Fibroblast of mammary gland (primary cell): Measurements from ENCODE around the gene PHF21A.
A peak's percentile ranks its signal among the peaks of the same experiment; 100 is the strongest.

ENCODE experiments used
- DNase-seq: peaks from one replicate; pipeline ENCODE4 v3.0.0-alpha.2; 2010; ENCODE audit warnings: low read depth
- H3K4me3 ChIP-seq: 2 replicates; pipeline ENCODE4 v1.5.1; 2011; ENCODE audit warnings: low read depth, mild to moderate bottlenecking, low read length, moderate library complexity; ENCODE audit not compliant: control insufficient read depth
- CTCF ChIP-seq: conservative IDR thresholded peaks from 2 replicates; pipeline ENCODE4 v1.5.1; 2011; ENCODE audit warnings: low read depth, low read length, inconsistent platforms; ENCODE audit not compliant: control insufficient read depth, insufficient read depth

PHF21A gene

DNA sequence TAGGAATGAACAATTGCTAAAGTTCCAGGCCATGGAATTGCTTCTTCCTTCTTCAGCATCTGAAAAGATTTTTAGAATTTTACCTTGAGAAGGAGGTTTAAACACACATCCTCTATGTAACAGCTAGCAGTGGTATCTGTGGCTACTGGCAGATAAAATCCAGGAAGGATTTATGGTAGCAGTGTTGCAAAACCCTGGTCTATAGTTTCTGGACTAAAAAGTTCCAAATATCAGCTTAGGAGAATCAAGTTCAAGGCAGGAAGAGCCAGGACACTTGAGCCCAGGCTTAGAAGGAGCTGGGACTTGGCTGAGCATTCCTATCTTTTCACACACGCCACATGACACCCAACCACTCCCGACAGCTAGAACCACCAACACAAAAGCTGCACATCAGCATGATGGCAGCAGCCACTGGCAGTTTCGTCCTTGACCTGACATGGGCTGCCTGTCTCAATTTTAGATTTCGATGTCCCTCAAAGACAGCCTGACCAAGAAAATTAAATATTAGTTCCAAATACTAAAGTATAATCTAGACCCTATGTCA is 184.7 kb downstream of the PHF21A start:
- DNase-seq = no peak
- H3K4me3 ChIP-seq = no peak overlapping the region
- no peak for TF ChIP-seq CTCF

GRCh38 chr11:45935349-45936064 is 185.7 kb downstream of the PHF21A start:
- H3K4me3 ChIP-seq = no peak overlapping the region
- DNase-seq = no peak
- no peak for TF ChIP-seq CTCF

GRCh38 chr11:45934580-45935318 is 186.5 kb downstream of the PHF21A start:
- no peak overlapping the region for H3K4me3 ChIP-seq
- no peak for DNase-seq
- no peak for TF ChIP-seq CTCF

DNA sequence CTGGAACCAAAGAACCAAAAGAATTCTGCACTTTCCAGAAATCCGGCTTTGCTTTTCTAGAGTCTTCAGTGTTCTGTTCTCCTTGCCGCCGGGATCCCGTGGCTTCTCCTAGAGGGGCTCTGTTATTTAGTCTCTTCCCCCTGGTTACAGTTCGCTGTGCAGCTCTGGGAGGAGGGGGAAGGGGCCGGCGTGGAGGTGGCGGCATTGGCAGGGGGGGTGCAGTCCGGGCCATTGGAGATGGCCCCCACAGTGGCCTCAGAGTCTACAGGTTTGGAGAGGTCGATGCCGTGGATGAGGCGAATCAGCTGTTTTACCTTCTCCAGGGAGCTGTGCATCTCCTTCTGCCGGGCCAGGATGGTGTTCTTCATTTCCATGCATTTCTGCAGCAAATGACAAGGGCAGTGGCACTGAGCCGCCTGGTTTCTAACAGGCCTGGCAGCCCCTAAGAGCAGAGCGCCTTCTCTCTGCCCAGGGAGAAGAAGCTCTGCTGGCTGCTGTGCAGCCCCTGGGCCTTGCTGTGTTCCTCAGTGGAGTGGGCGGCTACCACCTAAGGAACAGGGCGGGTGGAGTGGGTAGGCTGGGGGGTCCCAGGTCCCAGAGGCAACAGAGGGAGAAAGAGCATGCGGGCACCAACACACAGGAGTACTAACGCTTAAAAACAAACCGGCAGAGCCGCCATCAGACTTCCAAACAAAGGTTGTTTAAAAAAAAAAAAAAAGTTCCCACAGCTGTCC is 187.2 kb downstream of the PHF21A start:
- no peak for DNase-seq
- no peak overlapping the region for H3K4me3 ChIP-seq
- no peak for TF ChIP-seq CTCF

DNA sequence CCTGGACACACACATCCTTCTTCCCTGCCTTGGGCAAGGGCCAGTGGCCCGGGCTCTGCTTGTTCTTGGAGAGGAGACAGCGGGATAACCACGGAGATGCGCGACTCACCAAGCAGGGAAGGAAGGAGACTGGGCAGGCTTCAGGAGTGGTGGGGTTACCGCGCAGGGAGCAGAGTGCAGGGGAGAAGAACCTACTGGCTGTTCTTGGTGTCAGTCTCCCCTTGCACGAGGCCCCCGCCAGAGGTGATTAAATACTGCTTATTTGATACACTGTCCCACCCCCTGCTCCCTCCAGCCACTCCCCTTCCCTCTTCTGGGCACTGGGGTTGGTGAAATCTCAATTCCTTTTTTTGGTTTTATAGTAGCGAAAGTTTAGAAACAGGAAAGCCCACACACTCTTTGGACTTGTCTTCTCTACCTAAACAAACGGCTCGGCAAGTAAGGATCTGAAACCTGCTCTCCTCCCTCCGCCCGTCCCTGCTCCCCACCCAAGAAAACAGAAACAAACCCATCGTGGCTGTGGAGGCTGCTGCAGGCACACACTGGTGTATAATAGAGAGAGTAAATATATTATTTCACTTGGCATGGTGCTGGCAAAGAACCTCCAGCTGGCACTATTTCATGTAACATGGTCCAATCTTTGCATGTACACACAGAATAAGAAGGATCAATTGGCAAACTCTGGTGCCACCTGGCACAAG is 188.0 kb downstream of the PHF21A start:
- TF ChIP-seq CTCF = no peak
- H3K4me3 ChIP-seq = no peak overlapping the region
- peak; percentile 52 for DNase-seq

DNA sequence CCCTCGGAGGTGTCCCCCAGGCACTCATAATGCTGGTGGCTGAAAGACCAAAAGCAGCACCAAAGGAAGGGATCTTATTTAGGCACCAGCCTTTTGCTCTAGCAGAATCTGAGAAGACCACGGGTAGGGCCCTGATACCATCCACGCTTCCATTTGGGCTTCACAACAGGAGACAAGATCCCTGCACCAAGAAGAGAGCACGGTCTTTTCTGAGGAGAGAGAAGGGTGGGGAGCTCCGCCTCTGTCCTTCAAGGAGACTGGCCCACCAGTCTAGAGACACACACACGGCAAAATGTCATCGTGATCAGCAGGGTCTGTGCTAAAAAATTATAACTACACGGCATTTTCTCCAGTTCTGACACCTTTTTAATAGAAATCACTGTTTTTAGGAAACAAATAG is 189.0 kb downstream of the PHF21A start:
- no peak for TF ChIP-seq CTCF
- DNase-seq = no peak
- no peak overlapping the region for H3K4me3 ChIP-seq
